Measurements from ENCODE around the gene KNDC1. TPM values are rescaled to one million over a fixed set of nuclear protein-coding genes. Genes with fewer than 3 reads are reported as not detected.

KNDC1 gene
- total and polyA plus RNA-seq, 2 donors (not counting 1 experiment from before 2014, with no cell fraction given), result 0.17 to 0.45 TPM

GRCh38 chr10:133216776-133217175 is 56.8 kb downstream of the KNDC1 start:
- Histone ChIP-seq H3K27me3 (replicated peaks in 1 of 4; ENCODE audit: control extremely low read depth in 1 of 4, control insufficient read depth in 3 of 4, insufficient read depth in 4 of 4, low read length in 3 of 4) (peaks cover 0 to 13% (median 2%) of the 10 kb centered on the region in 4 experiments), H3K27ac (ENCODE audit: low read length in 2 of 2) (no peak overlapping the region), H3K36me3 (replicated peaks in 1 of 2; ENCODE audit: control extremely low read depth in 1 of 2, control insufficient read depth in 1 of 2, extremely low read depth in 1 of 2, insufficient read depth in 2 of 2, low read length in 1 of 2) (no peaks in the 10 kb centered on the region), H3K9ac (ENCODE audit: low read length) (no peak overlapping the region), H3K4me3 (ENCODE audit: control extremely low read depth in 1 of 5, extremely low read depth in 1 of 5, insufficient read depth in 1 of 5, low read depth in 2 of 5, low read length in 4 of 5) (no peak overlapping the region), H3K79me2 (ENCODE audit: control insufficient read depth, insufficient read depth, low read length) (no peaks in the 10 kb centered on the region), H3K4me2 (replicated peaks; ENCODE audit: low read depth, low read length, poor library complexity, severe bottlenecking) (no peak overlapping the region), H4K20me1 (ENCODE audit: control insufficient read depth, insufficient read depth, low read length, poor library complexity, severe bottlenecking) (no peaks in the 10 kb centered on the region), H3K4me1 (ENCODE audit: control insufficient read depth in 2 of 2, insufficient read depth in 2 of 2, low read length in 2 of 2) (no peaks in the 10 kb centered on the region), H3K9me3 (ENCODE audit: control extremely low read depth in 1 of 3, control insufficient read depth in 2 of 3, insufficient read depth in 1 of 3, low read length in 2 of 3) (peaks cover 0 to 4% (median 0%) of the 10 kb centered on the region in 3 donors), H2AFZ (ENCODE audit: insufficient read depth, low read depth, low read length, poor library complexity, severe bottlenecking) (no peak overlapping the region)
- H3K4me3 Mint-ChIP-seq, result no peak overlapping the region
- H3K9me3 Mint-ChIP-seq (ENCODE audit: insufficient read depth), result no peaks in the 10 kb centered on the region
- TF ChIP-seq CTCF (IDR thresholded peaks at IDR 0.05), result no peak
- TF ChIP-seq EZH2 (IDR thresholded peaks at IDR 0.05; ENCODE audit: borderline replicate concordance, insufficient read depth, low read depth, low read length, poor library complexity, severe bottlenecking), result no peak
- H3K27ac Mint-ChIP-seq, result no peak overlapping the region
- DNase-seq, result no peak
- ATAC-seq (ENCODE audit: low read depth), result no peak
- intact Hi-C loops (cut with micrococcal nuclease), result no loop called here
- H3K4me1 Mint-ChIP-seq, result no peaks in the 10 kb centered on the region
- H3K27me3 Mint-ChIP-seq, result peaks cover 26% of the 10 kb centered on the region
- POLR2A ChIA-PET, result no interaction called here
- CTCF ChIA-PET, result no interaction called here
- WGBS (ENCODE audit: insufficient coverage), result 87% methylated on average over 23 of the region's 26 CpGs

- CTCF ChIA-PET, result no interaction called here
- Histone ChIP-seq H2AFZ (ENCODE audit: insufficient read depth, low read depth, low read length, poor library complexity, severe bottlenecking) (no peak overlapping the region), H3K9me3 (ENCODE audit: control extremely low read depth in 1 of 3, control insufficient read depth in 2 of 3, insufficient read depth in 1 of 3, low read length in 2 of 3) (peaks cover 0 to 4% (median 0%) of the 10 kb centered on the region in 3 donors), H3K27me3 (replicated peaks in 1 of 4; ENCODE audit: control extremely low read depth in 1 of 4, control insufficient read depth in 3 of 4, insufficient read depth in 4 of 4, low read length in 3 of 4) (peaks cover 0 to 13% (median 2%) of the 10 kb centered on the region in 4 experiments), H3K27ac (ENCODE audit: low read length in 2 of 2) (no peak overlapping the region), H3K4me2 (replicated peaks; ENCODE audit: low read depth, low read length, poor library complexity, severe bottlenecking) (no peak overlapping the region), H4K20me1 (ENCODE audit: control insufficient read depth, insufficient read depth, low read length, poor library complexity, severe bottlenecking) (no peaks in the 10 kb centered on the region), H3K4me1 (ENCODE audit: control insufficient read depth in 2 of 2, insufficient read depth in 2 of 2, low read length in 2 of 2) (no peaks in the 10 kb centered on the region), H3K4me3 (ENCODE audit: control extremely low read depth in 1 of 5, extremely low read depth in 1 of 5, insufficient read depth in 1 of 5, low read depth in 2 of 5, low read length in 4 of 5) (no peak overlapping the region), H3K36me3 (replicated peaks in 1 of 2; ENCODE audit: control extremely low read depth in 1 of 2, control insufficient read depth in 1 of 2, extremely low read depth in 1 of 2, insufficient read depth in 2 of 2, low read length in 1 of 2) (no peaks in the 10 kb centered on the region), H3K9ac (ENCODE audit: low read length) (no peak overlapping the region), H3K79me2 (ENCODE audit: control insufficient read depth, insufficient read depth, low read length) (no peaks in the 10 kb centered on the region)
- H3K9me3 Mint-ChIP-seq (ENCODE audit: insufficient read depth), result no peaks in the 10 kb centered on the region
- 93% methylated on average over 23 of the region's 25 CpGs for WGBS (ENCODE audit: insufficient coverage)
- no peak overlapping the region for H3K27ac Mint-ChIP-seq
- no peak for ATAC-seq (ENCODE audit: low read depth)
- TF ChIP-seq EZH2 (IDR thresholded peaks at IDR 0.05; ENCODE audit: borderline replicate concordance, insufficient read depth, low read depth, low read length, poor library complexity, severe bottlenecking) (no peak), CTCF (IDR thresholded peaks at IDR 0.05) (no peak)
- intact Hi-C loops (cut with micrococcal nuclease), result no loop called here
- peaks cover 22% of the 10 kb centered on the region for H3K27me3 Mint-ChIP-seq
- H3K4me3 Mint-ChIP-seq, result no peak overlapping the region
- DNase-seq, result no peak
- no peaks in the 10 kb centered on the region for H3K4me1 Mint-ChIP-seq
- POLR2A ChIA-PET, result no interaction called here
These were observed 58.0 kb downstream of the KNDC1 start for GRCh38 chr10:133217800-133218589.
